HEK293T (cell line): ENCODE data around the gene AMOT.

Source experiments
- ARNT ChIP-seq: fragments of 450-650 bp; IDR thresholded peaks from 2 replicates; pipeline ENCODE4 v1.6.1; 2017; ENCODE audit warnings: mild to moderate bottlenecking
- ELF4 ChIP-seq: fragments of 450-650 bp; IDR thresholded peaks from 2 replicates; pipeline ENCODE4 v1.6.1; 2017; ENCODE audit warnings: antibody characterized with exemption
- FOXA1 ChIP-seq: fragments of 450-650 bp; IDR thresholded peaks from 2 replicates; pipeline ENCODE4 v1.6.1; 2016; ENCODE audit warnings: mild to moderate bottlenecking
- FOXM1 ChIP-seq: fragments of 450-650 bp; IDR thresholded peaks from 2 replicates; pipeline ENCODE4 v1.6.1; 2017; ENCODE audit warnings: mild to moderate bottlenecking, borderline replicate concordance
- HDGF ChIP-seq: fragments of 450-650 bp; IDR thresholded peaks from 2 replicates; pipeline ENCODE4 v1.6.1; 2017; ENCODE audit warnings: antibody characterized with exemption, borderline replicate concordance
- L3MBTL2 ChIP-seq: fragments of 450-650 bp; conservative IDR thresholded peaks from 2 replicates; pipeline ENCODE4 v1.6.1; 2016; ENCODE audit warnings: mild to moderate bottlenecking
- LEF1 ChIP-seq: fragments of 450-650 bp; IDR thresholded peaks from 2 replicates; pipeline ENCODE4 v1.6.1; 2017; ENCODE audit warnings: mild to moderate bottlenecking, borderline replicate concordance
- NFRKB ChIP-seq: fragments of 450-650 bp; IDR thresholded peaks from 2 replicates; pipeline ENCODE4 v1.6.1; 2016; ENCODE audit warnings: mild to moderate bottlenecking, moderate library complexity
- SUZ12 ChIP-seq: fragments of 450-650 bp; IDR thresholded peaks from 2 replicates; pipeline ENCODE4 v1.6.1; 2016; ENCODE audit warnings: mild to moderate bottlenecking
- TARDBP ChIP-seq: fragments of 450-650 bp; IDR thresholded peaks from 2 replicates; pipeline ENCODE4 v1.6.1; 2016
- TF ChIP-seq, protein P1 (sequence below): fragments of 450-650 bp; IDR thresholded peaks from 2 replicates; pipeline ENCODE4 v1.6.1; 2016

DNA sequence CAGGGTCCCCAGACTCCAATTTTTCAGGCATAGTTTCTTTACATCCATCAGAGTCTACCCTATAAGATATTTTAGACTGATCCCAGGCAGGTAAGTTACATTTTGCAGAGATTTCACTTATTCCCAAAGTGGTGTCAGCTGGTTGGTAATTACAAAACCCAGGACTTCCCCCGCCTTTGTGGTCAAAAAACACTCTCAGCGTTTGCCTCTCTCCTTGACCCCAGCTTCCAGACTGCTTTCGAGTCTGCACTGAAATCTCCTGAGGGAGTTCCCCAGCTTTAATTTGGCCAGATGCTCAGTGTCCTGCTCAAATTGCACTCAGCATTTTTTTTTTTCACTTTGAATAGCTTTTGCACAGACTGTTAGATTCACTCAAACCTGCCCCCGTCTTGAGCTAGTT lies 11.2 kb upstream of the AMOT start:
- TF ChIP-seq HDGF (no peak), TARDBP (no peak), NFRKB (no peak), FOXA1 (no peak), LEF1 (no peak), L3MBTL2 (no peak), ELF4 (no peak), FOXM1 (no peak), SUZ12 (no peak), ARNT (no peak)
- TF ChIP-seq, protein P1, sequence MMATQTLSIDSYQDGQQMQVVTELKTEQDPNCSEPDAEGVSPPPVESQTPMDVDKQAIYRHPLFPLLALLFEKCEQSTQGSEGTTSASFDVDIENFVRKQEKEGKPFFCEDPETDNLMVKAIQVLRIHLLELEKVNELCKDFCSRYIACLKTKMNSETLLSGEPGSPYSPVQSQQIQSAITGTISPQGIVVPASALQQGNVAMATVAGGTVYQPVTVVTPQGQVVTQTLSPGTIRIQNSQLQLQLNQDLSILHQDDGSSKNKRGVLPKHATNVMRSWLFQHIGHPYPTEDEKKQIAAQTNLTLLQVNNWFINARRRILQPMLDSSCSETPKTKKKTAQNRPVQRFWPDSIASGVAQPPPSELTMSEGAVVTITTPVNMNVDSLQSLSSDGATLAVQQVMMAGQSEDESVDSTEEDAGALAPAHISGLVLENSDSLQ = no peak
